GM12878 (cell line): ENCODE measurements around the gene CFDP1. TPM values are rescaled to one million over a fixed set of nuclear protein-coding genes. Genes with fewer than 3 reads are reported as not detected.

Experiments
- ATAC-seq: fragments of 200-7000 bp; cut with Tn5 transposase; 3 replicates; pipeline ENCODE4 v1.9.1; 2020; ENCODE audit warnings: mild to moderate bottlenecking, moderate library complexity
- BruUV-seq: library from RNA; stranded (reverse); fragments of 400-500 nt; replicated peaks from 2 replicates; lab custom pipeline; 2021; lab: Mats Ljungman, UMichigan
- CTCF ChIA-PET: fragments of 300-600 bp; sonication (Branson Sonifier 250); formaldehyde crosslinking; extraction: SDS; loops from one replicate; lab custom pipeline; 2021; ENCODE audit warnings: inconsistent platforms; lab: Yijun Ruan, JAX
- POLR2A ChIA-PET: fragments of 350-600 bp; formaldehyde crosslinking; extraction: SDS; loops from one replicate; lab custom pipeline; 2021; ENCODE audit warnings: inconsistent platforms; lab: Charles Lee
- RAD21 ChIA-PET: fragments of 300-600 bp; sonication (Branson Sonifier 250); formaldehyde crosslinking; loops from one replicate; lab custom pipeline; 2023; ENCODE audit warnings: antibody characterized with exemption; ENCODE audit not compliant: unreplicated experiment; lab: Charles Lee
- SMC1A ChIA-PET: fragments of 300-600 bp; sonication (Branson Sonifier 250); formaldehyde crosslinking; loops from one replicate; lab custom pipeline; 2023; ENCODE audit not compliant: unreplicated experiment, uncharacterized antibody; lab: Charles Lee
- DNase-seq: peaks from one replicate; pipeline ENCODE4 v3.0.0-alpha.2; 2011; ENCODE audit warnings: low read depth, low spot score
- FAIRE-seq: peaks from 3 replicates; lab custom pipeline; 2011; peaks lifted over from hg19 to GRCh38; lab: Jason Lieb, UNC
- H2AFZ ChIP-seq: 2 replicates; pipeline ENCODE4 v1.6.0; 2011; ENCODE audit warnings: low read depth, low read length, control low read depth; ENCODE audit not compliant: control insufficient read depth
- H3K27ac ChIP-seq: 2 replicates; pipeline ENCODE4 v1.5.1; 2011; ENCODE audit warnings: control low read depth; ENCODE audit not compliant: control insufficient read depth, insufficient read depth
- H3K27me3 ChIP-seq, 2 experiments: replicated peaks in 1 of 2; 2 replicates each; pipeline versions ENCODE4 v1.6.0 to v1.6.1; 2011; ENCODE audit warnings: low read length in 1 of 2; ENCODE audit not compliant: control insufficient read depth in 2 of 2, insufficient read depth in 2 of 2
- H3K36me3 ChIP-seq, 2 experiments: 2 replicates each; pipeline ENCODE4 v1.5.1; 2011; ENCODE audit warnings: low read length in 1 of 2; ENCODE audit not compliant: control insufficient read depth in 2 of 2, insufficient read depth in 2 of 2
- H3K4me1 ChIP-seq: 2 replicates; pipeline ENCODE4 v1.6.1; 2011; ENCODE audit warnings: mild to moderate bottlenecking, low read length, moderate library complexity, mixed read lengths; ENCODE audit not compliant: control insufficient read depth, insufficient read depth
- H3K4me2 ChIP-seq: 2 replicates; pipeline ENCODE4 v1.6.0; 2011; ENCODE audit warnings: control low read depth; ENCODE audit not compliant: control insufficient read depth, insufficient read depth
- H3K4me3 ChIP-seq: fragments of 200-600 bp; sonication (generic); 2 replicates; pipeline ENCODE4 v1.5.1; 2016
- H3K79me2 ChIP-seq: 2 replicates; pipeline ENCODE4 v1.6.0; 2011; ENCODE audit warnings: low read length; ENCODE audit not compliant: control insufficient read depth, insufficient read depth
- H3K9ac ChIP-seq: 2 replicates; pipeline ENCODE4 v1.8.0; 2011; ENCODE audit warnings: low read length, control low read depth, mixed read lengths; ENCODE audit not compliant: control insufficient read depth, insufficient read depth
- H3K9me3 ChIP-seq: replicated peaks from 3 replicates; pipeline ENCODE4 v1.5.1; 2011; ENCODE audit warnings: mild to moderate bottlenecking, low read length; ENCODE audit not compliant: control insufficient read depth, insufficient read depth
- H4K20me1 ChIP-seq: 2 replicates; pipeline ENCODE4 v1.6.0; 2011; ENCODE audit not compliant: control insufficient read depth, insufficient read depth
- DPF2 ChIP-seq: fragments of 450-650 bp; IDR thresholded peaks from 2 replicates; pipeline ENCODE4 v1.6.1; 2017; ENCODE audit warnings: mild to moderate bottlenecking
- ELK1 ChIP-seq: IDR thresholded peaks from 2 replicates; pipeline ENCODE4 v1.6.1; 2012; ENCODE audit warnings: low read depth, low read length, improper control_type of control experiment
- NRF1 ChIP-seq: conservative IDR thresholded peaks from 2 replicates; pipeline ENCODE4 v1.6.1; 2011; ENCODE audit warnings: mild to moderate bottlenecking, low read depth, low read length, improper control_type of control experiment
- POU2F2 ChIP-seq: IDR thresholded peaks from 3 replicates; pipeline ENCODE4 v1.6.1; 2011; ENCODE audit warnings: low read depth, mild to moderate bottlenecking, low read length, borderline replicate concordance
- RELB ChIP-seq: fragments of 450-650 bp; IDR thresholded peaks from 2 replicates; pipeline ENCODE4 v1.6.1; 2017; ENCODE audit warnings: low read depth, mild to moderate bottlenecking, moderate library complexity
- RUNX3 ChIP-seq: IDR thresholded peaks from 2 replicates; pipeline ENCODE4 v1.6.1; 2012; ENCODE audit warnings: low read length, inconsistent platforms
- SMAD5 ChIP-seq: IDR thresholded peaks from 2 replicates; pipeline ENCODE4 v1.6.1; 2016; ENCODE audit warnings: antibody characterized with exemption, low read depth
- WGBS: methylation state at CpG from one replicate; pipeline ENCODE4 v1.1.6; 2016; ENCODE audit warnings: low lambda C conversion rate; ENCODE audit not compliant: insufficient replicate concordance, insufficient coverage; ENCODE audit errors: missing lambda C conversion rate; 5-methylcytosine and 5-hydroxymethylcytosine counted together
- in situ Hi-C: fragments of 300-500 bp; cut with MboI; formaldehyde crosslinking; loops from 9 replicates; pipeline ENCODE4 v1.14.3; 2018; ENCODE audit warnings: mixed read lengths
- intact Hi-C: fragments of 100-400 bp; cut with micrococcal nuclease; formaldehyde crosslinking; loops from one replicate; pipeline ENCODE4 v1.14.2; 2022; ENCODE audit not compliant: unreplicated experiment
- polyA plus RNA-seq, 11 experiments: library from polyadenylated mRNA; depleted of rRNA in 4 of 11; unstranded in 6 of 11; stranded (reverse) in 5 of 11; fragments of >200 nt; fragmentation: Nextera tagmentation in 4 of 11; fragmentation: Illumina TruSeq in 1 of 11; extraction: Ambion mirVana in 4 of 11; extraction: Trizol in 1 of 11; gene quantifications; 1 replicate in 1 of 11; 2 replicates in 10 of 11; pipeline versions ENCODE4 v1.2.1 to v1.2.3, GENCODE V29; 2011 to 2016; ENCODE audit warnings: inconsistent platforms in 2 of 11, missing spikeins in 2 of 11, low read depth in 1 of 11
- total RNA-seq, 4 experiments: library from RNA; depleted of rRNA in 3 of 4; stranded (reverse); fragments of >200 nt in 3 of 4; fragmentation: Illumina TruSeq in 1 of 4; extraction: Trizol in 1 of 4; gene quantifications; 2 replicates each; pipeline versions ENCODE4 v1.2.1 to v1.2.3, GENCODE V29; 2013 to 2021

Gene CFDP1
- total and polyA plus RNA-seq, 10 of the 15 experiments (the other 5 are each of a cell fraction or from before 2014, with no cell fraction given), result 22.3 to 64.8 (median 36.7) TPM

- DNase-seq, result no peak
- in situ Hi-C loops (no loop called here), intact Hi-C loops (no loop called here)
- BruUV-seq, result no TSS peak
- Histone ChIP-seq H3K27me3 (no peaks in the 10 kb centered on the region), H3K9ac (no peak overlapping the region), H3K4me1 (no peaks in the 10 kb centered on the region), H3K36me3 (peaks cover 0 to 7% of the 10 kb centered on the region in 2 experiments; a peak in 2 of 4 replicates), H3K79me2 (peaks cover 6% of the 10 kb centered on the region), H2AFZ (no peak overlapping the region), H3K4me3 (no peak overlapping the region), H4K20me1 (no peaks in the 10 kb centered on the region), H3K27ac (no peak overlapping the region), H3K4me2 (no peak overlapping the region), H3K9me3 (no peaks in the 10 kb centered on the region)
- TF ChIP-seq SMAD5 (no peak), RELB (no peak), DPF2 (no peak), RUNX3 (0 out of 2 replicates have a peak, but pooled peaks have one; percentile 9), POU2F2 (no peak), NRF1 (no peak), ELK1 (no peak)
- WGBS, result 48% methylated on average over 4 of the region's 4 CpGs
- FAIRE-seq, result no peak
- RAD21 ChIA-PET, result no interaction called here
- no peak for ATAC-seq
- SMC1A ChIA-PET, result no interaction called here
- POLR2A ChIA-PET, result interaction anchor here (1.5 kb wide), 1 partner anchor 18 kb away, joined by 4 read pairs; the partner anchor contains the start of gene CFDP1
- CTCF ChIA-PET, result interaction anchor here (0.6 kb wide), 1 partner anchor 294 kb away, joined by 3 read pairs; no protein-coding TSS in a partner anchor
These were observed 18.0 kb downstream of the CFDP1 start for GRCh38 chr16:75415169-75415905.
